ENCODE measurements around the gene IFNA6. TPM values are rescaled to one million over a fixed set of nuclear protein-coding genes. Genes with fewer than 3 reads are reported as not detected.
A peak's percentile ranks its signal among the peaks of the same experiment; 100 is the strongest.
"Not testable (repeated sequence)": the region's sequence is repeated elsewhere in the genome, so short reads cannot be mapped to it uniquely, and the experiment has no call there.

The IFNA6 gene
- total and polyA plus RNA-seq, 4 experiments from 2014 or later: not detected

DNA sequence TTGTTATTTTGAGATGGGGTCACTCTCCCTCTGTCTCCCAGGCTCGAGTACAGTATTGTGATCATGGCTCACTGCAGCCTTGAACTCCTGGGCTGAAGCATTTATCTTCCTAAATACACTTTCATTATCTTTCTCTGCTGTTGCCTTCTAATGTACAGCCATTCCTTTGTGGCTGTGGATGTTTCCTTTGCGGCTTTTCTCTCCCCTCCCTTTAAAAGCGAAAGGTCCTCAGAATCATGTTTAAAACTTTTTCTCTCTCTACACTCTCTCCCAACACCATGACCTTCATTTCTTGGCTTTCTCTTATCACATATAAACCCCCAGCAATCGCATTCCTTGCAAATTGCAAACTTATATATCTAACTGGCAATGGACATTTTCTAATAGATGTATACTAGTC, 32.9 kb upstream of the IFNA6 start:
- Mint-ChIP-seq H3K4me1 (peaks cover 12 to 18% (median 12%) of the 10 kb centered on the region in 4 donors), H3K4me3 (peak overlapping the region in 3 of 8 donors; percentile 2 to 65 (median 10)), H3K36me3 (no peaks in the 10 kb centered on the region), H3K27me3 (peaks cover 23 to 24% of the 10 kb centered on the region in 2 donors), H3K27ac (peak overlapping the region in 1 of 7 donors; percentile 2), H3K9me3 (no peaks in the 10 kb centered on the region)
- no peak for DNase-seq
- intact Hi-C loops (cut with micrococcal nuclease): no loop called here
- CTCF ChIA-PET (ENCODE audit: partially characterized antibody): no interaction called here
- H3K36me3 ChIP-seq (ENCODE audit: insufficient read depth, low read length): no peaks in the 10 kb centered on the region
- H3K9me3 ChIP-seq (ENCODE audit: control insufficient read depth in 1 of 2, low read length in 2 of 2): no peaks in the 10 kb centered on the region
- H3K4me3 ChIP-seq (ENCODE audit: low read length in 2 of 2): no peak overlapping the region
- POLR2A ChIA-PET (ENCODE audit: partially characterized antibody): no interaction called here
- H3K4me1 ChIP-seq (ENCODE audit: insufficient read depth, low read length): peaks cover 8% of the 10 kb centered on the region
- H3K27me3 ChIP-seq (ENCODE audit: insufficient read depth, low read length): peaks cover 10% of the 10 kb centered on the region
- no peak overlapping the region for H3K27ac ChIP-seq (ENCODE audit: low read depth, low read length)

DNA sequence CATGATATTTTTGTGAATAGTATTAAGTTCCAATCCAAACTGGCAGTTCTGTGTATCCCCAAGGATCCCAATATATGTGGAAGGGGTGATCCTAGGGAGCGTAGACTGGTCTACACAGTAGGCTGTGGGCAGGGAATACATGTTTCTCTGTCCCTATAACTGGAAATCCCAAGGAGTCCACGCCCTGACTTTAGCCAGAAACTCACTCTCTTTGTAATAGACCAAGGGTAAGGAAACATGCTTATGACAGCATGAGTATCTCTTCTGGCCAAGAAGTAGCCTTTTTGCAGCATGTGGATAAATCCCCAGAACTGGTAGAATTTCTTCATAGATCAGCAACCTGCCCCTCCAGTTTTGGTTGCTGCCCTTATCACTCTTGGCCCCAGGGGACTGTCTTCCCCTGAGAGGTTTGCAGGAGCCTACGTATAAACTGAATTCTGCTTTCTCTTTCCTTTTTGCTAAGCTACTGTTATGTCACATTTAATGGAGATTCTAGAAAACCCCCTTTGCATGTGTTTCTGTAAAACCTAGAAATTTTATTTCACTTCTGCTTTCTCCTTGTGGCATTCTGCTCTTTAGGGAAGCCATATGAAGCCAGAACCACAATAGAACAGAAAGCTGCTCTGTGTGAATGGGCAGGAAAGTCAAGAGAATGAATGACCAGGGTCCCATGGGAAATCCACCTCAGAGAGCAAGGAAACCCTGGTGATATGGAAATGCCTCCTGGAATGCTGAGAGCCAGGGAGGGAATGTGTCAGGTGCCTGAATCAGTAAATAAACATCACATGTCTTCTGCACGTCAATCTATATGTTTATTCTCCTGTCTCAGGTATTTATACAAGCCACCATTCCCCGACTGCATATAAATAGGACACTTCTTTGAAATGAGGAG, 31.0 kb upstream of the IFNA6 start:
- Histone ChIP-seq H3K9me3 (ENCODE audit: control insufficient read depth in 1 of 2, low read length in 2 of 2) (no peaks in the 10 kb centered on the region), H3K27me3 (ENCODE audit: insufficient read depth, low read length) (peaks cover 10% of the 10 kb centered on the region), H3K4me3 (ENCODE audit: low read length in 2 of 2) (no peak overlapping the region), H3K36me3 (ENCODE audit: insufficient read depth, low read length) (no peaks in the 10 kb centered on the region), H3K27ac (ENCODE audit: low read depth, low read length) (no peak overlapping the region), H3K4me1 (ENCODE audit: insufficient read depth, low read length) (peaks cover 8% of the 10 kb centered on the region)
- Mint-ChIP-seq H3K4me1 (peaks cover 12 to 18% (median 12%) of the 10 kb centered on the region in 4 donors), H3K9me3 (peaks cover 0 to 6% (median 0%) of the 10 kb centered on the region in 8 donors), H3K4me3 (peak overlapping the region in 7 of 8 donors; percentile 20 to 69 (median 53)), H3K36me3 (peaks cover 0 to 4% of the 10 kb centered on the region in 2 donors), H3K27me3 (peaks cover 17 to 27% of the 10 kb centered on the region in 2 donors), H3K27ac (peak overlapping the region in 3 of 7 donors; percentile 14 to 30 (median 16))
- POLR2A ChIA-PET (ENCODE audit: partially characterized antibody): no interaction called here
- DNase-seq: peak in 4 of 5 donors; percentile 18 to 41 (median 24)
- intact Hi-C loops (cut with micrococcal nuclease): no loop called here
- CTCF ChIA-PET (ENCODE audit: partially characterized antibody): interaction anchor here (0.8 to 1.4 kb wide), 3 partner anchors 14 to 53 kb away, joined by 3 to 9 read pairs (median 3); no protein-coding TSS in a partner anchor

DNA sequence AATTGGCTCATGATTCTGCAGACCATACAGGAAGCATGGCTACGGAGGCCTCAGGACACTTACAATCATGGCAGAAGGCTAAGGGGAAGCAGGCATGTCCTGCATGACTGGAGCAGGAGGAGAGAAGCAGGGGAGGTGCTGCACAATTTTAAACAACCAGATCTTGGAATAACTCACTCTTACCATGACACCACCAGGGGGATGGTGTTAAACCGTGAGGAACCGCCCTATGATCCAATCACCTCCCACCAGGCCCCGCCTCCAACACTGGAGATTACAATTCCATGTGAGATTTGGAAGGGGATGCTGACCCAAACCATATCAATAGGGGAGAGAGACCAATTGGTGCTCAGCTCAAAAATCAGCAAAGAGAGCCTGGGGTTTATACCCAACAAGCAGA, 20.8 kb upstream of the IFNA6 start:
- H3K4me3 ChIP-seq (ENCODE audit: low read length in 2 of 2); H3K9me3 Mint-ChIP-seq; POLR2A ChIA-PET (ENCODE audit: partially characterized antibody); H3K36me3 ChIP-seq (ENCODE audit: insufficient read depth, low read length); H3K4me3 Mint-ChIP-seq; H3K27ac Mint-ChIP-seq; H3K27me3 ChIP-seq (ENCODE audit: insufficient read depth, low read length); intact Hi-C loops (cut with micrococcal nuclease); DNase-seq; H3K27ac ChIP-seq (ENCODE audit: low read depth, low read length); H3K36me3 Mint-ChIP-seq; H3K4me1 ChIP-seq (ENCODE audit: insufficient read depth, low read length); H3K9me3 ChIP-seq (ENCODE audit: control insufficient read depth in 1 of 2, low read length in 2 of 2); H3K4me1 Mint-ChIP-seq: not testable (repeated sequence)
- peaks cover 11 to 16% of the 10 kb centered on the region in 2 donors for H3K27me3 Mint-ChIP-seq
- CTCF ChIA-PET (ENCODE audit: partially characterized antibody): interaction anchor here (1.8 kb wide), 1 partner anchor 25 kb away, joined by 4 read pairs; no protein-coding TSS in a partner anchor

DNA sequence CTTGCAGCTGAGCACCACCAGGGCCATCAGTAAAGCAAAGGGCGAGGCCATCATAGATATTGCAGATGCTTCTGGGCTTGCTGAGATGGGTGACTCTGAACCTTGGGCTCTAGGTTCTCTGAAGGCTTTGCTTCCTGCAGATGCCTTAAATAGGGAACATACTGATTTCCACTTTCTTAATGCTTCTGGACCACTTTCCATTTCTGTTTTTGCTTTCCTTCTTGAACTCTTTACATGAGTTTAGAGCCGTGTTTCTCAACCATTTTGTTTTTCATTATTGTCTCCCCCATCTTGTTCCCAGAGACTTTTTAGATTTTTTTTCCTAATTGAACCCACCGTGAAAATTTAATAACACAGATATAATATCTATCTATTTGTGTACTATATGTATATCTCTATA, 17.3 kb upstream of the IFNA6 start, which contains the start of gene IFNA13:
Gene IFNA13, minus strand, starts transcription at position 101 of the 400 bp plus-strand sequence. Its CDS starts 47 bp downstream, at position 54.
- no peaks in the 10 kb centered on the region for H3K4me1 ChIP-seq (ENCODE audit: insufficient read depth, low read length)
- H3K27ac ChIP-seq (ENCODE audit: low read depth, low read length): no peak within 1 kb of the TSS
- H3K27me3 ChIP-seq (ENCODE audit: insufficient read depth, low read length): peaks cover 8% of the 10 kb centered on the region
- ChIA-PET CTCF (ENCODE audit: partially characterized antibody) (no interaction called here), POLR2A (ENCODE audit: partially characterized antibody) (no interaction called here)
- Mint-ChIP-seq H3K27ac (no peak within 1 kb of the TSS), H3K9me3 (no peaks in the 10 kb centered on the region), H3K36me3 (no peaks in the 10 kb centered on the region), H3K27me3 (peaks cover 21 to 23% of the 10 kb centered on the region in 2 donors), H3K4me3 (no peak within 1 kb of the TSS), H3K4me1 (no peaks in the 10 kb centered on the region)
- intact Hi-C loops (cut with micrococcal nuclease): no loop called here
- no peak for DNase-seq
- no peaks in the 10 kb centered on the region for H3K9me3 ChIP-seq (ENCODE audit: control insufficient read depth in 1 of 2, low read length in 2 of 2)
- H3K36me3 ChIP-seq (ENCODE audit: insufficient read depth, low read length): no peaks in the 10 kb centered on the region
- H3K4me3 ChIP-seq (ENCODE audit: low read length in 2 of 2): no peak within 1 kb of the TSS

DNA sequence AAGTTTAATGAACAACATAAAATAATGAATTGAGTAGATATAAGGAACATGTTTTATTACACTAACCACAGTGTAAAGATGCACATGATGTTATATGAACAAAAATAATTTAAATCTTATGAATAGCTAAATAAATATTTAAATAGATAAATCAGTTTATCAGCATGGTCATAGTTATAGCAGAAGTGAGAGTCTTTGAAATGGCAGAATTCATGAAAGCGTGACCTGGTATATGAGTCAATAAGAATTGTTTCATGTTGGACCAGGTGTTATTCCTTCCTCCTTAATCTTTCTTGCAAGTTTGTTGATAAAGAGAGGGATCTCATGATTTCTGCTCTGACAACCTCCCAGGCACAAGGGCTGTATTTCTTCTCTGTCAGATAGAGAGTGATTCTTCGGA, 16.5 kb upstream of the IFNA6 start:
- H3K27me3 ChIP-seq (ENCODE audit: insufficient read depth, low read length); intact Hi-C loops (cut with micrococcal nuclease); H3K4me3 Mint-ChIP-seq; H3K4me1 ChIP-seq (ENCODE audit: insufficient read depth, low read length); H3K4me3 ChIP-seq (ENCODE audit: low read length in 2 of 2); H3K27ac ChIP-seq (ENCODE audit: low read depth, low read length); H3K36me3 ChIP-seq (ENCODE audit: insufficient read depth, low read length); H3K27ac Mint-ChIP-seq; POLR2A ChIA-PET (ENCODE audit: partially characterized antibody); H3K9me3 ChIP-seq (ENCODE audit: control insufficient read depth in 1 of 2, low read length in 2 of 2); H3K36me3 Mint-ChIP-seq; CTCF ChIA-PET (ENCODE audit: partially characterized antibody); H3K9me3 Mint-ChIP-seq; DNase-seq; H3K4me1 Mint-ChIP-seq: not testable (repeated sequence)
- peaks cover 21% of the 10 kb centered on the region in 2 donors for H3K27me3 Mint-ChIP-seq

DNA sequence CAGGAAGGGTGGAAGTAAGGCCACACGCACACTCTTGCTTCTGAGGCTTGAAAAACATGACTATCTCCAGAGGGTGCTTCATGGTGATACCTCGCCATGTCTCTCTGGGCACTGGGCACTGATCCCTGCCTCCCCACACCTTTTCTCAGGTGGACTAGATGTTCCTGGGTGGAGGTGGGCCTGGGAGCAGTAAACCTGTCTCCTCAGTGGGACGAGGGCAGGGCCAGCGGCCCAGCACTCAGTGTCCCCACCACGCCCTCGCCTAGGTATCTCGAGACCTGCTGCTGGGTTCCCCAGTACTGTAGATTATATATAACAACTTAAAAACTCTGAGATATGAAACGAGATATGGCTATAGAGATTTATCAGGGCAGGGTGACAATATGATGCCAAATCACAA, 11.6 kb upstream of the IFNA6 start:
- peaks cover 7 to 17% (median 12%) of the 10 kb centered on the region in 4 donors for H3K4me1 Mint-ChIP-seq
- no peak overlapping the region for H3K4me3 ChIP-seq (ENCODE audit: low read length in 2 of 2)
- H3K4me3 Mint-ChIP-seq: no peak overlapping the region
- ChIA-PET POLR2A (ENCODE audit: partially characterized antibody) (no interaction called here), CTCF (ENCODE audit: partially characterized antibody) (no interaction called here)
- peaks cover 11% of the 10 kb centered on the region for H3K4me1 ChIP-seq (ENCODE audit: insufficient read depth, low read length)
- no peaks in the 10 kb centered on the region for H3K9me3 ChIP-seq (ENCODE audit: control insufficient read depth in 1 of 2, low read length in 2 of 2)
- H3K27me3 ChIP-seq (ENCODE audit: insufficient read depth, low read length): peaks cover 10% of the 10 kb centered on the region
- no peak overlapping the region for H3K27ac Mint-ChIP-seq
- no peak overlapping the region for H3K27ac ChIP-seq (ENCODE audit: low read depth, low read length)
- intact Hi-C loops (cut with micrococcal nuclease): no loop called here
- DNase-seq: no peak
- no peaks in the 10 kb centered on the region for H3K36me3 Mint-ChIP-seq
- no peaks in the 10 kb centered on the region for H3K36me3 ChIP-seq (ENCODE audit: insufficient read depth, low read length)
- H3K27me3 Mint-ChIP-seq: peaks cover 14 to 20% of the 10 kb centered on the region in 2 donors
- no peaks in the 10 kb centered on the region for H3K9me3 Mint-ChIP-seq

Data from CD4-positive, alpha-beta memory T cell (primary cell).